Epithelial cell of esophagus (primary cell): ENCODE measurements around the gene STAT6.
"Not testable (repeated sequence)": the region's sequence is repeated elsewhere in the genome, so short reads cannot be mapped to it uniquely, and the experiment has no call there.

Source experiments
- DNase-seq: peaks from one replicate; pipeline ENCODE4 v3.0.0; 2010; ENCODE audit warnings: low read depth
- H3K4me3 ChIP-seq: 2 replicates; pipeline ENCODE4 v1.5.1; 2011; ENCODE audit warnings: mild to moderate bottlenecking, low read length, control low read depth
- CTCF ChIP-seq: IDR thresholded peaks from 2 replicates; pipeline ENCODE4 v1.5.1; 2011; ENCODE audit warnings: low read depth, mild to moderate bottlenecking, low read length, control low read depth, inconsistent platforms; ENCODE audit not compliant: insufficient read depth; ENCODE audit errors: missing control alignments

STAT6 gene

GRCh38 chr12:57055824-57056223 is 55.3 kb downstream of the STAT6 start:
- no peak for TF ChIP-seq CTCF
- DNase-seq, result no peak
- no peak overlapping the region for H3K4me3 ChIP-seq

GRCh38 chr12:57053901-57054300 is 57.3 kb downstream of the STAT6 start:
- DNase-seq, H3K4me3 ChIP-seq: not testable (repeated sequence)

GRCh38 chr12:57053146-57053545 is 58.0 kb downstream of the STAT6 start:
- not testable (repeated sequence) for DNase-seq, H3K4me3 ChIP-seq

- no peak for DNase-seq
- TF ChIP-seq CTCF, result no peak
- H3K4me3 ChIP-seq, result no peak overlapping the region
Observed at GRCh38 chr12:57051011-57051410, 60.2 kb downstream of the STAT6 start.

GRCh38 chr12:57049890-57050289 is 61.3 kb downstream of the STAT6 start, which contains the start of gene MYO1A:
Gene MYO1A, minus strand, starts transcription at chr12:57050129. Its CDS starts 1,806 bp downstream, at chr12:57048323.
- DNase-seq, result peak; percentile 28
- H3K4me3 ChIP-seq, result no peak within 1 kb of the TSS
- TF ChIP-seq CTCF, result no peak

- no peak for TF ChIP-seq CTCF
- DNase-seq, result no peak
- no peak overlapping the region for H3K4me3 ChIP-seq
Observed at GRCh38 chr12:57049119-57049446, 62.1 kb downstream of the STAT6 start.

- H3K4me3 ChIP-seq, result no peak overlapping the region
- DNase-seq, result no peak
- no peak for TF ChIP-seq CTCF
Observed at GRCh38 chr12:57048423-57049118, 62.6 kb downstream of the STAT6 start.

GRCh38 chr12:57047981-57048380 is 63.2 kb downstream of the STAT6 start:
- no peak overlapping the region for H3K4me3 ChIP-seq

More at GRCh38 chr12:57047981-57048380, 63.2 kb downstream of the STAT6 start:
- TF ChIP-seq CTCF, result no peak
- no peak for DNase-seq
